ENCODE results near the gene HAUS7. TPM values are rescaled to one million over a fixed set of nuclear protein-coding genes. Genes with fewer than 3 reads are reported as not detected.

The HAUS7 gene
- polyA plus RNA-seq, 1 experiment, result 38.4 TPM

- Histone ChIP-seq H3K36me3 (ENCODE audit: control insufficient read depth, insufficient read depth, low read length) (peaks cover 2% of the 10 kb centered on the region), H3K27me3 (ENCODE audit: control insufficient read depth, insufficient read depth, low read length) (peaks cover 1% of the 10 kb centered on the region; the same call in 1 of the 2 replicates), H3K4me3 (ENCODE audit: low read depth, low read length) (no peak overlapping the region)
- DNase-seq (ENCODE audit: low read depth), result no peak
- CTCF ChIA-PET, result interaction anchor here (8.7 kb wide), 1 partner anchor 40 kb away, joined by 132 read pairs; the partner anchor contains the start of gene HAUS7
- POLR2A ChIA-PET, result no interaction called here
- TF ChIP-seq, protein P1, sequence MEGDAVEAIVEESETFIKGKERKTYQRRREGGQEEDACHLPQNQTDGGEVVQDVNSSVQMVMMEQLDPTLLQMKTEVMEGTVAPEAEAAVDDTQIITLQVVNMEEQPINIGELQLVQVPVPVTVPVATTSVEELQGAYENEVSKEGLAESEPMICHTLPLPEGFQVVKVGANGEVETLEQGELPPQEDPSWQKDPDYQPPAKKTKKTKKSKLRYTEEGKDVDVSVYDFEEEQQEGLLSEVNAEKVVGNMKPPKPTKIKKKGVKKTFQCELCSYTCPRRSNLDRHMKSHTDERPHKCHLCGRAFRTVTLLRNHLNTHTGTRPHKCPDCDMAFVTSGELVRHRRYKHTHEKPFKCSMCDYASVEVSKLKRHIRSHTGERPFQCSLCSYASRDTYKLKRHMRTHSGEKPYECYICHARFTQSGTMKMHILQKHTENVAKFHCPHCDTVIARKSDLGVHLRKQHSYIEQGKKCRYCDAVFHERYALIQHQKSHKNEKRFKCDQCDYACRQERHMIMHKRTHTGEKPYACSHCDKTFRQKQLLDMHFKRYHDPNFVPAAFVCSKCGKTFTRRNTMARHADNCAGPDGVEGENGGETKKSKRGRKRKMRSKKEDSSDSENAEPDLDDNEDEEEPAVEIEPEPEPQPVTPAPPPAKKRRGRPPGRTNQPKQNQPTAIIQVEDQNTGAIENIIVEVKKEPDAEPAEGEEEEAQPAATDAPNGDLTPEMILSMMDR (IDR thresholded peaks at IDR 0.05; ENCODE audit: insufficient read depth, low read depth, low read length), result no peak
Measured at GRCh38 chrX:153511784-153512500, 41.6 kb upstream of the HAUS7 start.

GRCh38 chrX:153510383-153510782 is 40.0 kb upstream of the HAUS7 start:
- no peak for DNase-seq (ENCODE audit: low read depth)
- CTCF ChIA-PET, result interaction anchor here (1.0 to 8.7 kb wide), 4 partner anchors 19 to 49 kb away, joined by 3 to 132 read pairs (median 4); partner anchors contain the start of gene HAUS7
- POLR2A ChIA-PET, result no interaction called here

GRCh38 chrX:153509592-153509991 is 39.2 kb upstream of the HAUS7 start:
- Histone ChIP-seq H3K27me3 (ENCODE audit: control insufficient read depth, insufficient read depth, low read length) (no peaks in the 10 kb centered on the region; the same call in 1 of the 2 replicates), H3K36me3 (ENCODE audit: control insufficient read depth, insufficient read depth, low read length) (peaks cover 9% of the 10 kb centered on the region), H3K4me3 (ENCODE audit: low read depth, low read length) (no peak overlapping the region)
- ChIA-PET POLR2A (no interaction called here), CTCF (interaction anchor here (0.6 to 8.7 kb wide), 3 partner anchors 30 to 49 kb away, joined by 3 to 132 read pairs (median 4); partner anchors contain the start of gene HAUS7)
- DNase-seq (ENCODE audit: low read depth), result no peak
- TF ChIP-seq, protein P1 (IDR thresholded peaks at IDR 0.05; ENCODE audit: insufficient read depth, low read depth, low read length), result no peak

More at GRCh38 chrX:153510383-153510782, 40.0 kb upstream of the HAUS7 start:
- Histone ChIP-seq H3K27me3 (ENCODE audit: control insufficient read depth, insufficient read depth, low read length) (no peaks in the 10 kb centered on the region; the same call in 1 of the 2 replicates), H3K4me3 (ENCODE audit: low read depth, low read length) (no peak overlapping the region), H3K36me3 (ENCODE audit: control insufficient read depth, insufficient read depth, low read length) (peaks cover 4% of the 10 kb centered on the region)
- TF ChIP-seq, protein P1 (IDR thresholded peaks at IDR 0.05; ENCODE audit: insufficient read depth, low read depth, low read length), result no peak

DNA sequence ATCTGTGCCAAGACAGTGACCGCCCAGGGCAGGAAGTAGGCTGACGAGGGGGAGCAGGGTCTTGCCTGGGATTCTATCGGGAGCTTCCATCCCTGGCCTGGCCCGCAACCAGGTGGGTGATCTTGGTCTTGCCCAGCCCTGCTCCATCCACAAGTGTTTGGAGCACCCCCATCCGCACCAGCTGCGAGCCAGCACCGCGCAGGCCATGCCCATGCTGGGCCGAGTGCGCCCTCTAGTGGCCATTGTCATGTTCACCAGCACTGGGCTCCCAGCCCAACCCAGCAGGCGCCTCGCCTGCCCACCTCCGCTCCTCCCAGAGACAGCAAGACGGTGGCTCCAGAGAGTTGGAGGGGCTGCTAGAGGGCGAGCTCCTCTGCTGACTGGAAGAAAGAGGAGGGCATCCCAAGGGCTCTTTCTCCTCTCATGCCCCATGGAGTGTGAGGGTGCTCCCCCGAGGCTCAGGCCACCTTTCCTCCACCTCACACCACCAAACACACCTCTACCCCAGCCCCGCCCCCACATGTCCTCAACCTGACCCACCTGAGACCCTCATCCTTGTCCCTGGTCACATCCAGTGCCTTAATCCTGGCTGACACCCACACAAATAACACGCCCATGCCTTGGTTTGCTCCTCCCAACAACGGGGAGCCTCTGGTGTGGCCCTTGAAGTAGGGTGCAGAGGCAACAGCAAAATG is 37.3 kb upstream of the HAUS7 start:
- Histone ChIP-seq H3K27me3 (ENCODE audit: control insufficient read depth, insufficient read depth, low read length) (no peaks in the 10 kb centered on the region), H3K4me3 (ENCODE audit: low read depth, low read length) (no peak overlapping the region), H3K36me3 (ENCODE audit: control insufficient read depth, insufficient read depth, low read length) (peaks cover 14% of the 10 kb centered on the region)
- DNase-seq (ENCODE audit: low read depth), result no peak
- ChIA-PET POLR2A (interaction anchor here (1.2 kb wide), 1 partner anchor 37 kb away, joined by 3 read pairs; the partner anchor contains the start of gene HAUS7), CTCF (interaction anchor here (0.8 to 8.7 kb wide), 9 partner anchors 8 to 475 kb away, joined by 4 to 132 read pairs (median 6); partner anchors contain the start of genes BGN and HAUS7)
- TF ChIP-seq, protein P1 (IDR thresholded peaks at IDR 0.05; ENCODE audit: insufficient read depth, low read depth, low read length), result peak; percentile 74

GRCh38 chrX:153505361-153505760 is 35.0 kb upstream of the HAUS7 start:
- POLR2A ChIA-PET, result no interaction called here
- CTCF ChIA-PET, result interaction anchor here (2.8 to 8.7 kb wide), 2 partner anchors 34 to 45 kb away, joined by 19 to 132 read pairs; partner anchors contain the start of gene HAUS7
- DNase-seq (ENCODE audit: low read depth), result no peak
- Histone ChIP-seq H3K27me3 (ENCODE audit: control insufficient read depth, insufficient read depth, low read length) (no peaks in the 10 kb centered on the region), H3K36me3 (ENCODE audit: control insufficient read depth, insufficient read depth, low read length) (peaks cover 16% of the 10 kb centered on the region), H3K4me3 (ENCODE audit: low read depth, low read length) (no peak overlapping the region)
- TF ChIP-seq, protein P1 (IDR thresholded peaks at IDR 0.05; ENCODE audit: insufficient read depth, low read depth, low read length), result no peak

All from BJ (cell line).